Measurements from ENCODE around the gene GNB5.

- TF ChIP-seq CTCF (IDR thresholded peaks at IDR 0.05; ENCODE audit: insufficient read depth, low read length), result no peak
- no peak for TF ChIP-seq REST (IDR thresholded peaks at IDR 0.05; ENCODE audit: insufficient replicate concordance, low read depth)
- no peak for TF ChIP-seq GABPA (IDR thresholded peaks at IDR 0.05; ENCODE audit: low read depth)
- TF ChIP-seq SPI1 (IDR thresholded peaks at IDR 0.05; ENCODE audit: borderline replicate concordance, low read depth), result no peak
- no peak for TF ChIP-seq POLR2AphosphoS5 (IDR thresholded peaks at IDR 0.05; ENCODE audit: low read depth)
Measured at GRCh38 chr15:52161406-52161966, 29.7 kb downstream of the GNB5 start.

All from HL-60 (cell line).